Loucy (cell line): ENCODE data around the gene SPCS1.
A peak's percentile ranks its signal among the peaks of the same experiment; 100 is the strongest.

Source experiments
- CTCF ChIP-seq: fragments of 200-600 bp; sonication (generic); conservative IDR thresholded peaks from 2 replicates; pipeline ENCODE4 v1.5.1; 2014; ENCODE audit warnings: mild to moderate bottlenecking, antibody characterized with exemption, low read length
- EZH2phosphoT487 ChIP-seq: fragments of 200-600 bp; IDR thresholded peaks from 2 replicates; pipeline ENCODE4 v1.6.1; 2018; ENCODE audit warnings: antibody characterized with exemption, mild to moderate bottlenecking, moderate library complexity, borderline replicate concordance

- TF ChIP-seq CTCF (peak; percentile 73), EZH2phosphoT487 (no peak)
Observed at GRCh38 chr3:52742418-52743041, 36.6 kb downstream of the SPCS1 start.
